ENCODE results near the gene ITGB6.
"Not testable (repeated sequence)": the region's sequence is repeated elsewhere in the genome, so short reads cannot be mapped to it uniquely, and the experiment has no call there.

ITGB6 gene

GRCh38 chr2:160126315-160126714 is 73.8 kb downstream of the ITGB6 start:
- H3K4me3 ChIP-seq (ENCODE audit: low read length) = no peak overlapping the region
- no peak for TF ChIP-seq CTCF (conservative IDR thresholded peaks at IDR 0.05; ENCODE audit: low read depth, low read length)

DNA sequence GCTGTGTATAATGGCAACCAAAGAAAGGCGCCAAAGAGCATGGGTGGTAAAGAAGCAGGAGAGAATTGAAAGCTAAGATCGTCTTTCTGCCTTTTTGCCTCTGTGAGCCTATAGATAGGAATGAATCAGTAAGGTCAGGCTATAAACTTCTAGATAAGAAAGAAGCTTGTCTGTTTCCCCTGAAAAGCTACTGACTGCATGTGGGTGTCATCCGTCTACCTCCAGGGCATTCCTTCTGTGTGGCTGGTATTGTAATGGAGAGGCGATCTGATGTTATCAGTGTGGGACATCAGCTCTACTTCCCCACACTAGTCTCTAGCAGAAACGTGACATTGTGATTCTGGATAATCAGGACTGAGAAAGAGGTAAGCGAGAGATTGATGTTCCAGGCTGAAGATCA is 74.2 kb downstream of the ITGB6 start:
- no peak overlapping the region for H3K4me3 ChIP-seq (ENCODE audit: low read length)
- no peak for TF ChIP-seq CTCF (conservative IDR thresholded peaks at IDR 0.05; ENCODE audit: low read depth, low read length)
- DNase-seq (ENCODE audit: low read depth) = no peak

More at GRCh38 chr2:160126315-160126714, 73.8 kb downstream of the ITGB6 start:
- no peak for DNase-seq (ENCODE audit: low read depth)

DNA sequence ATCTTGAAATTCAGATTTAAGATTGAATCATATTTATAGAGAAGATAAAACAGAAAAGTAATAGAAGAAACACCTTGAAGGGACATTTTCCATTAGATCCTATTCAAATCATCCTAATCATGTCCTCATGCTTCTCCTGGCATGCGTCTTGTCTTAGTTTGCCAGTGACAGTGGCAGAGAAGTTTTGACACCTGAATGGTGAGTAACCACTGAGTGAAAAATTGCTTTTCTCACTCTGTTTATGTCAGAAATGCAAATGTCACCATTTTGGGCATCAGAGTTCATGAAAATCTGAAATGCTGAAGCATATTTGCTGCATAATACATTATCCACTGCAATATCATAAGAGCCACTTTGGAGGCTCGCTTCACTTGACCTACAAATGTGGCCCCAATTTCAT is 74.7 kb downstream of the ITGB6 start:
- H3K4me3 ChIP-seq (ENCODE audit: low read length) = no peak overlapping the region
- TF ChIP-seq CTCF (conservative IDR thresholded peaks at IDR 0.05; ENCODE audit: low read depth, low read length) = no peak
- DNase-seq (ENCODE audit: low read depth) = no peak

DNA sequence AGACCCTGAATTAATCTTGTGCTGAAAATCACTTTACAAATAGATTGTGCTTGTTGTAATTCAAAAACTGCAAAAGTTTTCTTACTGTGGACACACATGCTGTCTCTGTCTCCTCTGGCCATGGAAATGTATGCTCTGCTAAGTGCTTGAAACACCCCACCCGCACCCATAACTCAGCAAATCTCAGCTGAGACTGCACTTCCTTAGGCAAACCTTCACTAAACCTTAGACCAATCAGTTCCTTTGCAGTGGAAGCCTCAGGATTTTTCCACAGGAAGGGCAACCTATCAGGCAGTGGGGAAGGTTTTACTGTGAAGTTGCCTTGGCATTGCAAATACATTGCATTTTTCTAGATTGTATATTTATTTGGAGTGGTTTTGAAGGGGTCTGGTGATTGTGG is 75.5 kb downstream of the ITGB6 start:
- H3K4me3 ChIP-seq (ENCODE audit: low read length) = no peak overlapping the region
- DNase-seq (ENCODE audit: low read depth) = no peak
- TF ChIP-seq CTCF (conservative IDR thresholded peaks at IDR 0.05; ENCODE audit: low read depth, low read length) = no peak

DNA sequence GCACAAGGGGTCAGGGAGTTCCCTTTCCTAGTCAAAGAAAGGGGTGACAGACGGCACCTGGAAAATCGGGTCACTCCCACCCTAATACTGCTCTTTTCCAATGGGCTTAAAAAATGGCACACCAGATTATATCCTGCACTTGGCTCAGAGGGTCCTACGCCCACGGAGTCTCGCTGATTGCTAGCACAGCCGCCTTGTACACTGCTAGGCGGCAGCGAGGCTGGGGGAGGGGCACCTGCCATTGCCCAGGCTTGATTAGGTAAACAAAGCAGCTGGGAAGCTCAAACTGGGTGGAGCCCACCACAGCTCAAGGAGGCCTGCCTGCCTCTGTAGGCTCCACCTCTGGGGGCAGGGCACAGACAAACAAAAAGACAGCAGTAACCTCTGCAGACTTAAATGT is 85.4 kb downstream of the ITGB6 start:
- H3K4me3 ChIP-seq (ENCODE audit: low read length); DNase-seq (ENCODE audit: low read depth): not testable (repeated sequence)

GRCh38 chr2:160114020-160114419 is 86.1 kb downstream of the ITGB6 start:
- no peak for DNase-seq (ENCODE audit: low read depth)
- no peak overlapping the region for H3K4me3 ChIP-seq (ENCODE audit: low read length)
- no peak for TF ChIP-seq CTCF (conservative IDR thresholded peaks at IDR 0.05; ENCODE audit: low read depth, low read length)

DNA sequence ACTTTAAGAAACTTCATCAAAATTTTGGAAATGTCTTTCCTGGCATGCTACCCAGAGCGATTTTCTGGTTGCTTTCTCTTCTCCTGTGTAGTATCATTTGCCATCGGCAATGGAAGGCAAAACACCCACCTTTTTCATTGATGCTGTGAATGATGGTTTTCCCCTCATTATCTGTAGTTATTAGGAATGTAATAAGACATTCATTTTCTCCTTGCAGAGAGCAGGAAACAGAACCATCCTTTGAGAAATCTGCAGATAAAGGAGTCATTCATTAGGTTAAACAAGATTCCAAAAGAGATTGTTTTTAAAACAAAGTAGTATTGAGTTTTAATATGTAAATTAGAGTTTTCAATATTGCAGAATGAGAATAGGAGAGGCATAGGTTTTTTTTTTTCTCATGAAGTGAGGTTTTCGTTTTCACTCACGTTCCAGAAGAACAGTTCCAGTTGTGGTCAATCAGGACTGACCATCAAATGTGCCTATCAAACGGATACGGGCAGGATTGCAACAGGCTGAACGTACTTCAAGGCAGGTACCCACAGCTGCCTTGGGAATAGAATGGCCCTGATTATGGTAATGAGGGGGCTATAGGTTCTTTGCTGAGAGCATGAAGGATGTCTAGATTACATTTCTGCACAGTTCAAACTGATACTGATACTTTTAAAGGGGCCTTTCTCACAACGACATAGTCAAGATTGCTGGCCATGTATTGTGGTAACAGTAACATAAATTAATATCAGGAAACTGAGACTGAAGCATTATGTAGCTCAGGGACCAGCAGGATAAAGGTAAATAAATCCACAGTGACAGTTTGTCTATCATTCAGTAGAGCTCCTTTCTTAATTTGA is 87.9 kb downstream of the ITGB6 start:
- no peak for DNase-seq (ENCODE audit: low read depth)
- TF ChIP-seq CTCF (conservative IDR thresholded peaks at IDR 0.05; ENCODE audit: low read depth, low read length) = no peak
- no peak overlapping the region for H3K4me3 ChIP-seq (ENCODE audit: low read length)

All from retinal pigment epithelial cell (primary cell).